GM18951 (cell line): ENCODE measurements around the gene TARS3.

Source experiments
- POLR2A ChIP-seq: IDR thresholded peaks from 4 replicates; pipeline ENCODE4 v1.6.1; 2011; ENCODE audit warnings: mild to moderate bottlenecking; ENCODE audit not compliant: insufficient read length, insufficient read depth; ENCODE audit errors: extremely low read depth
- in situ Hi-C: fragments of 300-500 bp; cut with MboI; formaldehyde crosslinking; loops from one replicate; pipeline ENCODE4 v1.12.0; 2022; ENCODE audit warnings: low sequenced_read_pairs, mixed read lengths, inconsistent platforms; ENCODE audit not compliant: unreplicated experiment

Gene TARS3

DNA sequence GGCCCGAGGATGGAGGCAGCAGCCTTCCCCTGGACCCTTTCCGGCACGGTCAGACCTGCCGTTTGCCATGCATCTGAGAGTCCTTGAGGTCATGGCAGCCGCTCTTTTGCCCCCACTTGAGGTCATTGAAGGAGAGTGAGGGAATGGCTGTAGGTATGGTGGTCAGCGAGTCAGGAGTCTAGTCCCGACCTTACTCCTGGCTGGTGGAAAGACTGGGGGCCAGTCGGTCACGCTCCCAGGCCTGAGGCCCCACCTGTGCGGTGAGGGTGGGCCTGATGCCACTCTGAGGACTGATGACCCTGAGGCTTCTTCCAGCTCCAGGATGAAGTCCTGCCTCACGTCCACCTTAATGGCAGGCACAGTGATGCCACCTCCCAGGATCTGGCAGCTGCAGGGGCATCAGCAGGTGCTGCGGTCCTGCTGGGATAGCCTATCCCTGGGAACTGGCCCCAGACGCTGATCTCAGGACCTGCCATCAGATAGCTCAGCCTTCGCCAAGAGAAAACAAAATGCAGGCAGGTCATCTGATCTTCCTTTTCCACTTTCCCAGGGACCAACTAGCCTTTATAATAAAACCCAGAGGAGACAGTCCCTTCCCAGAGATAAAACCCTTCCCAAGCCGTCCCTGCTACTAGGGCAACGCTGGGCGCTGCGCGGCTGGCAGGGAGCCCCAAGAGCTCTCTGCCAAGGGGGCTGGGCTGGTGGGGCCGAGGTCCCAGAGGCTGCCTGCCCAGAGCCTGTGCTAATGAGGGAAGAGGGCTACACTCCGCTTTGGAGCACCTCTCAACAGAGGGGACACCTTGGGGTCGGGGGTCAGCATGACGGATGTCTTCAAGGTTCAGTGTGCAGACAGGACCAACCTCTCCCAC, 114.3 kb downstream of the TARS3 start:
- no peak for TF ChIP-seq POLR2A
- in situ Hi-C loops, result no loop called here

DNA sequence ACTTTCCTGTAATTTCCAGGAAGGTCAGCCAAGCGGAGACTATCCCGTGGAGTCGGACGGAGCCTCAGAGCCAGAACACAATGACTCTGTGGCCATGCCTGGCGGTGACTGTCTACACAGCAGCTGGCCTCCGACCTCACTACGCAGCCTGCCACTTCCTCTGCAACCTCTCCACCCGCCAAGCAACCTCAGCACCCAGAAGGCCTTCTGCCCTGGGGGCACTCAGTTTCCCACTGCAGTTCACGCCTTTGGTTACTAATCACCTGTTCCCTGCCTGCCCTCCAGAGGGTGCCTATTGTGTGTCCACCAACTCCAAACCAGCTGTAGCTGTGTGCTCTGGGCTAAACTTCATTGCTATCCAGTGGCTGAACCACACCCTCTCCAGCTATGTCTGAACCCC, 116.1 kb downstream of the TARS3 start:
- no peak for TF ChIP-seq POLR2A
- in situ Hi-C loops, result no loop called here

DNA sequence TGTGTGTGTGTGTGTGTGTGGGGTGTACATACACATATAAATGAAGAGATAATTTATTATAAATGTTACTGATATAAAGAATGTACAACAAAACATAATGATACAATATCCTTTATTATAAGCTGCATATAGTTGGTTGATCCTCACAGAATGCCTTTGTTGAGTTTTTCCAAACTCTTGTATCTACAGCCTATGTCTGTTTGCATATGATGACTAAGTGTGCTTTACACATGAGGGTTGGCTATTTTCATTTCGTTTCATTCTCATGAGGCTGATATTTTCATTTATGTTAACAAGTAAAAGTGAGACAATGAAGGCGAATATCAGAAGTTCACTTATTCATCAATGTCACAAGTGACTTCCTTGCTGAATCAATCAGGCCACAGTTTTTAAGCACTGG, 117.2 kb downstream of the TARS3 start:
- in situ Hi-C loops, result no loop called here
- TF ChIP-seq POLR2A, result no peak

DNA sequence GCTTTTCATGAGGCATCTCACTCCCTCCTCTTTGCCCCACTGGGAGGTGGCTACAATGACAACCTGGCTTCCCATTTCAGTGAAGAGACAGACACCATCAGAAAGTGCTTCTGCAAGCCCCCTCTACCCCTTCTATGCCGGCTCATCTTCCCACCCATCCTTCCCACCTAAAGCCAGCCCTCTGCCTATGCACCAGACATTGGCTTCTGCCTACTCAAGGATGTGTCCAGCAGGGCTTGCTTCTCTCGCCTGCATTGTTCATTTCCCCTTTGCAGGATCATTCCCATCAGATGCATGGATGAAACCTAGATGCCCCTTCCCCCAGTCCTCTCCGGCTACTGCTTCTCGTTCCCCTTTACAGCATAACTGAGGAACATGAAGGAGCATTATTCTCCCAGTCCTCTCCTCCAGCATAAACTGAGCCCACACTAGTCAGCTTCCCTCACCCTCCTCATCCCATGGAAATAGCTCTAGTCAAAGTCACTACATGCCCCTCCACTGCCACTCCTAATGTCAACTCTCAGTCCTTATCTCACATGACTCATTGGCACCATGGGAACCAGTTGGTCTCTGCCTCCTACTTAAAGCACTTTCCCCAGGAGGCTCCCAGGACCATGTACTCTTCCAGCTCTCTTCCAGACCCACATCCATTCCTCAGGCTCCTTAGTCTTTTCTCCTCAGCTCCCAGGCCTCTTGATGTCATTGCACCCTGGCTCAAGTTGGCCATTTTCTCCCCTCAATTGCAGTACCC, 120.0 kb downstream of the TARS3 start:
- TF ChIP-seq POLR2A, result no peak
- in situ Hi-C loops, result no loop called here
